ENCODE data around the gene INPP5J.

- no peak for TF ChIP-seq POLR2A (IDR thresholded peaks at IDR 0.05)
- TF ChIP-seq, protein P1, sequence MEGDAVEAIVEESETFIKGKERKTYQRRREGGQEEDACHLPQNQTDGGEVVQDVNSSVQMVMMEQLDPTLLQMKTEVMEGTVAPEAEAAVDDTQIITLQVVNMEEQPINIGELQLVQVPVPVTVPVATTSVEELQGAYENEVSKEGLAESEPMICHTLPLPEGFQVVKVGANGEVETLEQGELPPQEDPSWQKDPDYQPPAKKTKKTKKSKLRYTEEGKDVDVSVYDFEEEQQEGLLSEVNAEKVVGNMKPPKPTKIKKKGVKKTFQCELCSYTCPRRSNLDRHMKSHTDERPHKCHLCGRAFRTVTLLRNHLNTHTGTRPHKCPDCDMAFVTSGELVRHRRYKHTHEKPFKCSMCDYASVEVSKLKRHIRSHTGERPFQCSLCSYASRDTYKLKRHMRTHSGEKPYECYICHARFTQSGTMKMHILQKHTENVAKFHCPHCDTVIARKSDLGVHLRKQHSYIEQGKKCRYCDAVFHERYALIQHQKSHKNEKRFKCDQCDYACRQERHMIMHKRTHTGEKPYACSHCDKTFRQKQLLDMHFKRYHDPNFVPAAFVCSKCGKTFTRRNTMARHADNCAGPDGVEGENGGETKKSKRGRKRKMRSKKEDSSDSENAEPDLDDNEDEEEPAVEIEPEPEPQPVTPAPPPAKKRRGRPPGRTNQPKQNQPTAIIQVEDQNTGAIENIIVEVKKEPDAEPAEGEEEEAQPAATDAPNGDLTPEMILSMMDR (IDR thresholded peaks at IDR 0.05) = no peak
Measured at GRCh38 chr22:31083923-31084810, 38.6 kb upstream of the INPP5J start.

Measured in testis (tissue), 2 donors.